Measurements from ENCODE around the gene P4HA1. TPM values are rescaled to one million over a fixed set of nuclear protein-coding genes. Genes with fewer than 3 reads are reported as not detected.
A peak's percentile ranks its signal among the peaks of the same experiment; 100 is the strongest.

Gene P4HA1
- total and polyA plus RNA-seq, 9 of the 15 experiments (the other 6 are each of a cell fraction or from before 2014, with no cell fraction given) = 20.2 to 177 (median 28.6) TPM

GRCh38 chr10:73096041-73096448 lies 621 bp downstream of the P4HA1 start (continued):
- no peak for TF ChIP-seq RERE (CRISPR knock-in tag; IDR thresholded peaks at IDR 0.05; ENCODE audit: borderline replicate concordance)
- TF ChIP-seq SIX5 (IDR thresholded peaks at IDR 0.05; ENCODE audit: borderline replicate concordance in 1 of 2, insufficient read depth in 1 of 2, low read depth in 1 of 2, low read length in 2 of 2) = no peak
- TF ChIP-seq SIN3B (IDR thresholded peaks at IDR 0.05; ENCODE audit: low read depth) = 0 out of 2 replicates have a peak, but pooled peaks have one; percentile 7
- no peak for TF ChIP-seq KAT2B (IDR thresholded peaks at IDR 0.05; ENCODE audit: low read depth, low read length)
- TF ChIP-seq UBTF (IDR thresholded peaks at IDR 0.05; ENCODE audit: borderline replicate concordance in 1 of 2, low read depth in 2 of 2, low read length in 2 of 2) = peak; percentile 93 to 94; a peak in 3 of 4 replicates
- 0 out of 2 replicates have a peak, but pooled peaks have one; percentile 8 for TF ChIP-seq KLF13 (tag; IDR thresholded peaks at IDR 0.05; ENCODE audit: borderline replicate concordance, low read depth)
- TF ChIP-seq ZKSCAN8 (CRISPR knock-in tag; IDR thresholded peaks at IDR 0.05) = no peak
